NCI-H2029 treated with DMSO at 0.1 percent for 48 hours (cell line): ENCODE data around the gene CNTN5.

Source experiments
- DNase-seq: peaks from one replicate; lab custom pipeline; 2025; lab: John Stamatoyannopoulos, UW

The CNTN5 gene

DNA sequence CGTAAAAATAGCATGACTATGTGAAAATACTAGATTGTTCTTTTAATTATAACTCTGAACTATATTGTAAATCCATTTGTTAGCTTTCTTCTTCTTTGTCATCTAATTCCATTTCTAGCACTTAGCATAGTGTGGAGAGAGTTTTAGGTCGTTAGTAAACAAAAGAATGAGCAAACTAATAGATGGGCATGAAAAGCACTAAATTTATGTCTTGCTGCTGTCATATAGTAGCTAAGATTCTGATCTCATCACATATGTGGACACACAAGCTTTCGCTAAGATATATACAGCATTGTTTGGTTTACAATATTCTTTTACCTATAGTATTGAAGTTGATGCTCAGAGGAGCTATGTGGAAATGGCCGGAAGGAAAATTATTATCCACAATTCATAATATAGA, 370.5 kb downstream of the CNTN5 start:
- no peak for DNase-seq

DNA sequence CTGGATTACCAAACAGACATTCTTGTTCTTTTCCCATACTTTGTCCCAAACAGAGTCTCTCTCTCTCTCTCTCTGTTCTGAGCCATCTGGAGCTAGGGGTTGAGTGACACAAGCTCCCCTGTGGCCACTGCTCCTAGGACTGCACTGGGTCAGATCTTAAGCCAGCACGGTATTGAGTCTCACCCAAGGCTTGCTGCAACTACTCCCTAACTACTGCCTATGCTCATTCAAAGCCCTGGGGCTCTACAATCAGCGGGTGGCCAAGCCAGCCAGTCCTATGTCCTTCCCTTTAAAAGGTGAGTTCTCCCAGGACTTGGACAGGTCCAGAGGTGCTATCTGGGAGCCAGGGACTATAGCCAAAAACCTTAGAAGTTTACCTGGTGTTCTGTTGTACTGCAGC, 385.6 kb downstream of the CNTN5 start:
- no peak for DNase-seq

DNA sequence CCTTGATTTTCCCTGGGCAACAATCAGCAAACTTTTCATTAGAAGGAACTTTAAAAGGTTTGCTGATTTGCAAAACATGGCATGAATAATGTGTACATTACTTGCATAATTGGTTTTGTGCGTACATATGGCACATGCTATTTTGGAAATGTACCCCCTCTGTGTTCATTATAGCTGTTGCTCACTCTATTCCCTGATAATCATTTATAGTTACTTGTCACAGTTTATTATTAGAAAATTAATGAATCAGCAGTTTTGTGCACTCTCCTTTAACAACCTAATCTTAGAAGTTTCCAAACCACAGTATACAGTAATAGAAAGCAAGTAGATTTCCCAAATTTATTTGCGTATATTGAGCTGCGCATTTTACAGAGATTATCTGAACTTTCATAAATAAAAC, 389.9 kb downstream of the CNTN5 start:
- DNase-seq = no peak

DNA sequence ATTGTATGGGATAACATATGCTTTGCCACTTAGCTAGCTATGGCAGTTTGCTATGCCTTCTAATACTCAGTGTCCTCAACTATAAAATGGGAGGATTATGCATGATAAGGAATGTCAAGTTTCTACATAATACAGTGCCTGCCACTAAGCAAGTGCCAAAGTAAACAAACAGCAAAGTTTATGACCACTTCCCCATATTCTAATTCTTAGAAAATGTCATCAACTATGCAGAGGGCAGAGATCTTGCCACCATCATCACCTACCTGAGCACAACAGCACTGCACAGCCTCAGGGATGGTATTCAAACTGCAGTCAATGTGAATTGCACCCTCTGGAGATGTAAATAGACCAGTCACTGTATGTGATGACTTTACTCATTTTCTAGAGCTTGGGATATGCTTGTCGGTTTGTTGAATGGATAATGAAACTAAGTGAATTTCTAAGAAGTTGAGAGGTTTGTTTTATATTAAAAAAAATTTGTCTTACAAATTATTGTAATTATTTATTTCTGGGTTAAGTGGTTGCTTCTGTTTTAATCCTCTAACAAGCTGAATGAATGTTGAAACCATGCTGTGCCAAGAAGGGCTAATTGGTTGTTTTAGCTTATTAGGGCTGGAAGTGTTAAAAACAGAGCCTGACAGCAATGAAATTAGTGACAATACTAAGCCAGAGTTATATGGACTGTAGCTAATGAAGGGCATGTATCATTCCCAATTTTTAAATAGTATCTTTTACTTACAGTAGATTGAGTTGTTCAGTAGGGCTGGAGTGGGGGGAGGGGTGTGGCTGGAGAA, 398.4 kb downstream of the CNTN5 start:
- DNase-seq = no peak

DNA sequence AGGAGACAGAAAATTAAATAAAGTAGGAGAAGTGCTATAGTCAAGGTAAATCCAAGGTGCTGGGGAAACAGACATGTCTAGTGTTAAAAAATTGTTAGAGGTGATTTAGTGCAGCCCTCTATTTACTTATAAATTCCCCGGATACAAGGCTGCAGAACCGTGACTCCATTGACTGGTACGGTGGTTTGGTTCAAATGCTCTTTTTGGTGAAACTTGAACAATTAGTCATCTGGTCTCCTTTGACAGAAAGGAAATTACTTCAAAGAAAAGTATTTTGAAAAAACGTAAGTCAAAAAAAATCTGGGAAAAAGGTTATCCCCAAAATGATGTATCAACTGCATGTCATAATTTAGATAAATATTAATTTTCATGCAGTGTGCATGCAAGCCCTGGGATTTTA, 399.2 kb downstream of the CNTN5 start:
- DNase-seq = no peak

DNA sequence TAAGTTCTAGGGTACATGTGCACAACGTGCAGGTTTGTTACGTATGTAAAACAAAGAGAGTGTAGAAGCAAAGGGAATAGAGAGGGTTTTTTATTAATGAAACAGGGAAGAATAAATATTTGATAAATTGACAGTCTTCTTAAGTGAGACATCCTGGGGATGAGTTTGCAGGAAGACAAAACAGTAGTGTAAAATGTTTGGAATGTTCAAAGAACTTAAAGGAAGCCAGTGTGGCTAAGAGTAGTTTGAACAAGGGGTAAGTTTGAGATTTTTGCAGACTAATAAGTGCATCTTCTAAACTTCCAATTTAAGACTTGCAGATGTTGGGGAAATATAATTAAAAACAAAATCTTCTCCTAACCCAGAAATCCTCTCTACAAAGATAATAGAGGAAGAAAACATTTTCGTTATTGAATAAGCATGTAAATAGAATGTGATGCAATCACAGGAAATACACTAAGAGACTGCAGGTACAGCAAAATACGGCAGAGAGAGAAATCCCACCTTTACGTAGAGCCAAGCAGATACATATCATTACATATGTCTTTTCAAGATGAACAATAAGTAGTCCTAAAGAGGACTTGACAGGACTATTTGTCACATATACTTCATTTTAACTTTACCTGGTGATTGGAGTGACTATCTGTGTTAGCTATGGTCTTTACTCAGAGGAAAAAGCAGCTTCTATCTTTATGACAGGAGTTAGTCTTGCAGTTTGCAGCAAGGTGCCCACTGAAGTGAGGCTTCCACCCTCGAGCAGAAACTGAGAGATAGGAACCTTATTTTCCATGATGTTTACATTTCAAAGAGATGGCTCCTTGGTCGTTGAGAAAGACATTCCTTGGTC, 402.1 kb downstream of the CNTN5 start:
- DNase-seq = no peak

DNA sequence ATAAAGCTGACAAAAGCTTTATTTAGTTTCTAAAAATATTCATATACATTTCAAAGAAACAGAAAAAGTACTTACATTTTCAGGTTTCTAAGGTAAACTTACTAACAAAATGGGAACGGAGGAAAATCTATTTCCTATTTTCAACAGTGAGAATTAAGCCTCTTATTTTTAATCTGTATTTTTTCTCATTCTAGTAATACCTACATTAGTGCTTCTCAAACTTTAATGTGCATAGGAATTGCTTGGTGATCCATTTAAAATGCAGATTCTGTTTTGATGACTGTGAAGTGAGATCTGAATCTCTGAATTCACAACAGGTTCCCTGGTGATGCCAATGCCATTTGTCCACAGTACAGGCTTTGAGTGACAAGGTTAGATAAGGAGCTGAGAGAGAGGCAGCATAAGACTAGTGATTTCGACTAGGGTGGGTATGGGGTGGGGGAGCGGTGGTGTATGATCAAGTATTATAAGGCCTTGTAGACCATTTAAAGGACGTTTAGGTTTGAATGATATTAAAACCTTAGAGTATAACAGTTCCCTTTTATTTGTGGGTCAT, 402.8 kb downstream of the CNTN5 start:
- DNase-seq = no peak

DNA sequence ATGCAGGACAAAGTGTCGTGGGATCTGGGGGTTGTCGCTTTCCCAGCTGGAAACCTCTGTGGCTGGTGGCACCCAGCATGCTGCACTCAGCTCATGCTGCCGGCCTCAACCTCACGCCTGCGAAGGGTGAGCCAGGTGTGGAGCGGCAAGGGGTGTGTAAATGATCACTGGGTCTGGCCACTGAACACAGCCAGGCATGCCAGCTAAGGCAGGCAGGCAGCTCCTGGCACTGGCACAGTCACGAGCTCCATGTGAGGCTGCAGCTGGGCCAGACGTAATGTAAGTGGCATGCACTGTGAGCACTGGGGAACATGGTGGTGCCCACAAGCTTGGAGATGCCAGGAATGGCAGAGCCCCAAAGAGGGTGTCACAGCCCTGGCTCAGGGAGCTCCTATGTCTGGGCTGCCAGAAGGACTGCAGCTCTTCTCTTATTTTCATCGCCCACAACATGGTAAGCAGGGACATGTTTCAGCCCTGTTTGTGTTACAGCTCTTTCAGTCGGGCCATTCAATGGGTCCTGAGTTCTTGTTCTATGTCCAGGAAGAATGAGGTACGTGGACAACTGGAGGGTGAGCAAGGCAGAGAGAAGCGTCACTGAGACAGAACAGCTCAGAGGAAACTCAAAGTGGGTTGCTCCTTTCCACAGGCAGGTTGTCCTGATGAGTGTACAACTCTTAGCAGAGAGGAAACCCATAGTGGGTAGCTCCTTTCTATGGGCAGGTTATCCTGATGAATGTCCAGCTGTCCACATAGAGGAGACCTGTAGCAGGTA, 403.8 kb downstream of the CNTN5 start:
- no peak for DNase-seq

DNA sequence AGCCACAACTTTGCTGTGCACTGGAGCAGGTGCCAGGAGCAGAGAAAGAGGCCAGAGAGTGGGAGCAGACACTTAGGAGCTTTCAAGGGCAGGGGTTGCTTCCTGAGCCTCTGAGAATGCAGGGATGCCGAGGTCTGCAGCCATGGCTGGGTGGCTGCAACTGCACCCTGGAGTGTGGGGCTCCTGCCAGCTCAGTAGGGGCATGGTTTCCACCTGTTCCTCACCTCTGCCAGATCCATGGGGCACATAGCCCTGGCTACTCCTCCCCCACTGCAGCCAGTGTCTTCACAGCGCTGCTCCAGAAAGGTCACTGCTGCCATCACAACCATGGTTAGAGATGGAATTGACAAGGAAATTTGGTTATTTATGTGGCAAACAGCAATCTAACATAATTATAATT, 404.8 kb downstream of the CNTN5 start:
- DNase-seq = no peak

DNA sequence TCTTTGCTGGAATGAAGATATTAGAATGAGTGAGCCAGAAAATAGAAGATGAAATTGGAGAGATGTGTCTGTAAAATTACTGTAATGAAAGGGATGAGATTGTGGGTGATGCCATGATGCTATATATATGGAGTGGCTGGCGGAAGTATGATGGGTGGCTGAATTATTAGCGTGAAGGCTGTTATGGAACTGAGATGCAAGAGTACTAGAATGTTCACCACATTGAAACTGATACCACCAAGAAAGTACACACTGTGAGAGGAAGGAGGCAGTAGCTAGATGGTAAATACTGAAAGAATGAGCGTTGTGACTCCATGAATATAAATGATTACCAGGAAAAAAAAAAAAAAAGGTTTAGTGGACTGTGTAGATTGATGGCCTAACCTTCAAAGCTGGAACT, 411.9 kb downstream of the CNTN5 start:
- no peak for DNase-seq

DNA sequence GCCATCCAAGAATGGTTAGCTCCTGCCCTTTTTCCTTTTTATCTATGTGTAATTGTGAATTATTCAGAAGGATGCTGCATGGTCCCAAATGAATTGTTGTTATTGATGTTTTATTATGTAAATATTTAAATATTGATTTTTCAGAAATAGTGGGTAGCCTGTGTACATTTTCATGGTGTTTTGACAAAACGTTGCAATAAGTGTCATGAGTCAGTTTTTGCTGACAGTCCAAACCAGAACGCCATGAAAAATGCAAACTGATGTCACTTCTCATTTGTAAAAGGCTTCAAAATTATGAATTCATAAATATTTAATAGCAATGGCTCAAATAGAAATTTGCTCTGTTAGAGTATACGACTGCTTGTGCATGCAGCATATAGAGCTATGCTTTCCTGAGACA, 422.5 kb downstream of the CNTN5 start:
- no peak for DNase-seq

DNA sequence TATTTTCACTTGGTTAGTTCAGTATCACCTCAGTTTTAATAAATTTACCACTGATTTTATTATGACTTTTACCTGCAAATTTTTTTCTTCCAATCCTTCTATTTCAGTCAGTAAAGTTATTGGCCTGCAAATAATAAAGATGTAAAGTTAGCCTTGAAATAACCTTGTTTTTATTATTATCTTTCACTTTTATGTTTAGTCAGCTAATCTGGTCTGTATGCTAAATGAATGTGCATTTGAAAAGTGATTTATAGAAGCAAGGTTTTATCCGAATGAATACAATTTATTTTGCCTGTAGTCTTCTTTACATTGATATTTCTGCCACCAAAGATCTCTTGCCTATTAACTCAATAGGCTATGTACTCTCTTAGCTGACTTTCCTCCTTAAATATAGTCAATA, 425.7 kb downstream of the CNTN5 start:
- no peak for DNase-seq

DNA sequence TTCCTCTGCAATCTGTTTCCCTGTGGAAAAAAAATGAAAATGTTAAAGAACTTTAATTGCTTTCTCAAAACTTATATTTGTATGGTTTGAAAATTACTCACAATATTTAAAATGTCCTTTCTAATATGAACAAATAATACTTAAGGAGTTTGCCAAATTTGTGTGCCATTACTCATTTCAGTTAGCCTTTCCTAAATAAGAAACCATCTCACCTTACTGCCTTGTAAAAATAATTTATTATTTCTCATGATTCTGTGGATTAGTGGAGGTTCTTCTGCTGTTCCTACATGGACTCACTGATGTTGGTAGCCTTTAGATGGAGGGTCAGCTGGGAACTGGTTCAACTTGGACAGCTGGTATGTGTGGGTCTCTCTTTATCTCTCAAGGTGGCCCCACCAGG, 428.6 kb downstream of the CNTN5 start:
- DNase-seq = no peak

DNA sequence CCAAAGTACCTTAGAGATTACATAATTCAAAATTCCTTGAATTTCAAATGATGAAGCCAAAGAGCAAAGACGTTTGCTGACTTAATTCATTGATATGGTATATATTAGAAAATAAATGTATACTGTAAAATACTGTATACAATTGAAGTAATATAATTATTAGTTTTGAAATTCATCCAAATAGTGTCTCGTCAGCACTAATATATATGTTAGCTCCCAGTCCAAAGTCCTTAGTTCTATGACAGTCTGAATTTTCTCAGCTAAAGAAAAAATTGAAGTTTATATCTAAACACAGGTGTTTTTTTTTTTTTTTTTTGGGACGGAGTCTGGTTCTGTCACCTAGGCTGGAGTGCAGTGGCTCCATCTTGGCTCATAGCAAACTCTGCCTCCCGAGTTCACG, 431.3 kb downstream of the CNTN5 start:
- DNase-seq = no peak

DNA sequence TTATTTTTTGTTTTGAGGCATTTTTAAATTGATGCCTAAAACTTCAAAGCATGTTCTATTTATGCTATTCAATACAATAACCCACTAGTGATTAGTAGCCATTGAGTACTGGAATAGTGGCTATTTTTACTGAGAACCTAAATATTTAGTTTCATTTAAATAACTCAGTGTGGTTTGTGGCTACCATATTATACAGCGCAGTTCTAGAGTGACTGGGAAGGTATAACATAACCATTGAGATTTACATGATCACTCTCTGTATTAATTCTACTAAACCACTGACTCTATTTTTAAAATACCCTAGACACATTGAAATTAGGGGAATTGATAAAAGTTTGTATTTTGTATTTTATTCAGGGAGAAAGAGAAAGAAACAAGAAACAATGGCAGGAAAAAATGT, 441.2 kb downstream of the CNTN5 start:
- DNase-seq = no peak

DNA sequence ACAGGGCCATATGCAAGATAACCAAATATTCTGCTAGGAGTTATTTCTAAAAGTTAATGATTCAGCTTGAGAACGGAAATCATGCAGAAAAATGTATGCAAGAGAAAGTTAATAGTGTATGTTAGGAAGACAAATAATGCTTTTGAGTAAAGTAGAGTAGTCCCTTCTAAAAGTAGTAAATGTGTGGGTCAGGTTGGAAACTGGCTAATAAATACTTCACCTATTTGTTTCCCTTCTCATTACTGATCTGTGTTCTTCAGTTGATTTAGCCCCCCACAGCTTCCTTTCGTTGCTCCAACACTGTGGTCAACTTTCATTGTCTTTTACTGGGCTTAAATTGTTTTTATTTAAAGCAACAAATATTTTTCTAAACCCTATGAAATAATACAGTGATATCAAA, 444.2 kb downstream of the CNTN5 start:
- no peak for DNase-seq

DNA sequence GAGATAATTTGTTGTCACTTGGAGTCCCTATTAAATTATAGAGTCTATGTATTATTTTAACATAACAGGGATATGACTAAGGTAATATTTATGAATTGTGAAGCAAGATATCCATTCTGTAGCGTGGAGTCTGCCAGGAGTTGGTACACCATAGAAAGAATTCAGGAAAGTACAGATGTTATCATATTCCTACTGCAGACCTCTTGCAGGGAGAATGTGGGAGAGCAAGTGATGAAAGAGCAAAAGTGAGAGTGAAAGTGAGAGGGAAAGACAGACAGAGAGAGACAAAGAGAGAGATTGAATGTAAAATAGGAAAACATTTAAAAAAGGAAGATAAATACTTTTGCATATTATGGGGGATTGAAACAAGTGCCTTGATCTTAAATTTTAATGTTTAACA, 468.8 kb downstream of the CNTN5 start:
- DNase-seq = no peak

DNA sequence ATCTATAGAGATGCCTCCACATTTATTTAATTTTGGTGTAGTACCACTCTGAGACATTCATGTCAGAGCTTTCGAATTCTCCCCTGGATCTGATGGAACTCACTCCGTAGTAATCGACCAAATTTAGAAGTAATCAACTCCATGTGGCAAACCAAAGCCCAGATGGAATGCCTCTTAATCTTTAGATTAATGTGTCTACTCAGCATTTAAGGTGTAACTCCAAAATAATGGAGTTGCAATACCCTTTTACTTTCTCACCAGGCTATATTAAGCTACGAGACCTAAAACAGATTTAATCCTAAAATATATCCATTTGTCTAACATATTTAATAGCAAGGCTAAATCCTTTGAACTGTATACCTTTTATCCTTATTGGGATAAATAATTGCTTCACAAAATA, 473.3 kb downstream of the CNTN5 start:
- no peak for DNase-seq

DNA sequence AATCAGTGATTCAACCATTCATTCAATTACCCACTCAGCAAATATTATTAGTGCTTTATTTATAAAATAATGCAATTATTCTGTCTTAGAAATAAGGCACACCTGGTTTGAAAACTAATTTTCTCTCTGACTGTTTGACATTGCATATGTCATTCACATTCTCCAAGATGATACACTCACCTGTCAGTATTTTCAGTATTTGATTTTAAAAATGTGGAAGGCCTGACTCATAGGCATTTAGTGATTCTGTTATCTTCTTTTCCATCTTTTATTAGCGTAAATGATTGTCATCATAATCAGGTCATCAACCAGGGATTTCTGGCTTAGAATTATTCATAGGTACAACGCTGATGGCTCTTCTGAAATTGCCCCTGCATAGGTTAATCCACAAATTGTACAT, 480.9 kb downstream of the CNTN5 start:
- DNase-seq = no peak

DNA sequence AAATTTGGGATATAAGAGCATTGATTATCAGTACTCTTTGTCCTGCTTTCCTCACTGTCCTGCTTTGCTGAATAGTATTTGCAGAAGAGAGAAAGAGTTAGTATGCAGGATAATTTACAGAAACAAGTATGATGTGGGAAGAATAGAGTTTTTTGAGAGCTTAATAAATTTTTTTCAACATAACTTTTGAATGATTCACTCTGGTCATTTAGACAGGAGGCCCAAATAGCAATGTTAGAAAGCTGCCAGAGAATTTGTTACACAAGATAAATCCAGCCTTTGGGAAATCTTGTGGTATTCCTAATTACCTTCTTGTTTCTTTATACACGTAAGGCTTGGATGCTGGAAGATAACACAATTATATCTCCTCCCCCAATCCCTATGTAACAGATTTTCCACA, 484.6 kb downstream of the CNTN5 start:
- DNase-seq = no peak

DNA sequence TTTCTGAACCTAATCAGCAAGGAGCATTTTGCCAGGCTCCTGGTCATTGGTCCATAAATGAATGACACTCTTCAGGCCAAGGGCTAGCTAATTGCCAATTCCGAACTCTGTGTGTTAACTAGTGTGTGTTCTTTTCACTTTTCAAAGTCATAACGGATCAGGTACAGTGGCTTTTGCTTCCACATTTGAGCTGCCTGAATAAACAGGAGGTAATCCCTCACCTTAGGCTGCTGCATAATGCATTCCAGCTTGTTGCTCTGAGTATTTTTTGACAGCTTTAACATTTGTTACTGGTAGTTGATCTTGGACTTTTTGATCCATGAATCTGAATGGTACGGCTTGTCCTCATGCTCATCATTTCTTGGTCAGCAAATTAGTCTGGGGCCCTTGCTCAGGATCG, 485.1 kb downstream of the CNTN5 start:
- DNase-seq = no peak

DNA sequence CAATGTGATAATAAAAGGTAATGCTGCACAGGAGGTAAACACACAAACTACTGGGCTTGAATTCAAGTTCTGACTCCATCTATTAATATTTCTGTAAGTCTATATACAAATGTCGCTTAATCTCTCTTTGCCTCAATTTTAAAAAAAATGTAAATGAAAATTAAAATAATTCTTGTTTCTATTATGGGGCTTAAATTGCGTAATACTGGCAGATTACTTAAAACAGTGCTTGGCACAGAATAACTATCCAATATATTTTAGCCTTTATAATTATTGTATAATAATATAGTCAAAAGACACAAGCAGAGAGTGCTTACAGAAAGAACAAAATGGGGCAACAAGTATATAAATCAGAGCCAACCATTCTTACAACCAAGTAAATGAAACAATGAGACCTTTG, 489.1 kb downstream of the CNTN5 start:
- no peak for DNase-seq

DNA sequence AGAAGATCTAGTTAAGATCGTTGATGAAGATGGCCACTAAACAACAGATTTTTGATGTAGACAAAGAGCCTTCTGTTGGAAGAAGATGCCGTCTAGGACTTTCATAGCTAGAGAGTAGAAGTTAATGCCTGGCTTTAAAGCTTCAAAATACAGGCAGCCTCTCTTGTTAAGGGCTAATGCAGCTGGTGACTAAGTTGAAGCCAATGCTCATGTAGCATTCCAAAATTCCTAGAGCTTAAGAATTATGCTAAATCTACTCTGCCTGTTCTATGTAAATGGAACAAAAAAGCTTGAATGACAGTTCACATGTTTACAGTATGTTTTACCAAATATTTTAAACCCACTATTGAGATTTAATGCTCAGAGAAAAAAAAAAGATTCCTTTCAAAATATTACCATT, 492.6 kb downstream of the CNTN5 start:
- no peak for DNase-seq
